T-cell (primary cell): ENCODE data around the gene CDC42SE2. TPM values are rescaled to one million over a fixed set of nuclear protein-coding genes. Genes with fewer than 3 reads are reported as not detected.

Experiments used
- ATAC-seq, 4 experiments: fragments of 200-7000 bp in 3 of 4; fragments of 150-1000 bp in 1 of 4; cut with Tn5 transposase; replicated peaks in 1 of 4; 1 replicate in 3 of 4; 2 replicates in 1 of 4; pipeline ENCODE4 v1.10.0; 2021; ENCODE audit warnings: moderate library complexity in 3 of 4, mild to moderate bottlenecking in 2 of 4, moderate number of reproducible peaks in 1 of 4
- CTCF ChIA-PET, 2 donors: fragments of 300-600 bp; sonication (Branson Sonifier 250); formaldehyde crosslinking; loops; one replicate each; lab custom pipeline; 2022; ENCODE audit warnings: antibody characterized with exemption in 2 of 2; lab: Charles Lee
- POLR2A ChIA-PET, 2 donors: fragments of 300-600 bp; sonication (Branson Sonifier 250); formaldehyde crosslinking; loops; one replicate each; lab custom pipeline; 2022; ENCODE audit warnings: antibody characterized with exemption in 2 of 2; lab: Charles Lee
- DNase-seq, 35 experiments: peaks; one replicate each; pipeline versions ENCODE4 v3.0.0 to v3.0.0-alpha.2; 2013 to 2023
- H3K27ac ChIP-seq: one replicate; pipeline ENCODE4 v1.5.1; 2013; ENCODE audit warnings: low read length
- H3K27me3 ChIP-seq, 2 experiments: replicated peaks in 1 of 2; 1 replicate in 1 of 2; 2 replicates in 1 of 2; pipeline versions ENCODE4 v1.6.1 to v1.7.0; 2013; ENCODE audit warnings: low read length in 1 of 2, mixed read lengths in 1 of 2; ENCODE audit not compliant: control insufficient read depth in 2 of 2, insufficient read depth in 2 of 2; ENCODE audit errors: extremely low read depth in 1 of 2
- H3K36me3 ChIP-seq, 2 donors: 1 replicate in 1 of 2; 2 replicates in 1 of 2; pipeline versions ENCODE4 v1.6.1 to v1.7.0; 2013; ENCODE audit warnings: low read length in 1 of 2; ENCODE audit not compliant: control insufficient read depth in 2 of 2, insufficient read depth in 1 of 2; ENCODE audit errors: extremely low read depth in 1 of 2
- H3K4me1 ChIP-seq, 2 experiments: 1 replicate in 1 of 2; 2 replicates in 1 of 2; pipeline versions ENCODE4 v1.6.1 to v1.7.0; 2013; ENCODE audit warnings: low read length in 2 of 2, mixed read lengths in 1 of 2; ENCODE audit not compliant: insufficient read depth in 2 of 2, control insufficient read depth in 1 of 2; ENCODE audit errors: extremely low read depth in 1 of 2
- H3K4me3 ChIP-seq, 2 donors: 1 replicate in 1 of 2; 2 replicates in 1 of 2; pipeline versions ENCODE4 v1.5.1 to v1.7.0; 2013; ENCODE audit warnings: mild to moderate bottlenecking in 2 of 2, low read length in 1 of 2, moderate library complexity in 1 of 2; ENCODE audit not compliant: control insufficient read depth in 1 of 2; ENCODE audit errors: extremely low read depth in 1 of 2
- H3K9me3 ChIP-seq: 2 replicates; pipeline ENCODE4 v1.7.0; 2013
- H3K27ac Mint-ChIP-seq, 2 donors: one replicate each; pipeline ENCODE4 v1.8.0; 2020 to 2021; ENCODE audit warnings: mild to moderate bottlenecking in 2 of 2, mixed read lengths in 2 of 2
- H3K27me3 Mint-ChIP-seq, 2 donors: one replicate each; pipeline ENCODE4 v1.8.0; 2021 to 2022; ENCODE audit warnings: mixed read lengths in 2 of 2
- H3K36me3 Mint-ChIP-seq: one replicate; pipeline ENCODE4 v1.8.0; 2021; ENCODE audit warnings: mixed read lengths
- H3K4me1 Mint-ChIP-seq, 3 donors: one replicate each; pipeline ENCODE4 v1.8.0; 2020 to 2022; ENCODE audit warnings: mixed read lengths in 3 of 3, mild to moderate bottlenecking in 1 of 3
- H3K4me3 Mint-ChIP-seq, 3 donors: one replicate each; pipeline ENCODE4 v1.8.0; 2020 to 2022; ENCODE audit warnings: mild to moderate bottlenecking in 3 of 3, mixed read lengths in 3 of 3, moderate library complexity in 3 of 3
- H3K9me3 Mint-ChIP-seq, 3 donors: one replicate each; pipeline ENCODE4 v1.8.0; 2020 to 2022; ENCODE audit warnings: mixed read lengths in 3 of 3
- WGBS: methylation state at CpG from one replicate; pipeline ENCODE4 v1.1.5; 2013; ENCODE audit warnings: missing lambda C conversion rate; ENCODE audit not compliant: insufficient coverage; 5-methylcytosine and 5-hydroxymethylcytosine counted together
- total RNA-seq, 35 experiments: library from RNA in 6 of 35; stranded (reverse) in 6 of 35; fragments of 120-200 nt in 1 of 35; gene quantifications; one replicate each; pipeline versions ENCODE4 v1.2.1 to v1.2.4 and lab custom pipeline; 2013 to 2026

CDC42SE2 gene
- total RNA-seq, 5 donors from 2014 or later (not counting 1 experiment from before 2014, with no cell fraction given) = 229 to 259 (median 238) TPM

GRCh38 chr5:131225282-131225974 lies 38.4 kb upstream of the CDC42SE2 start:
- H3K27me3 Mint-ChIP-seq = no peaks in the 10 kb centered on the region
- Histone ChIP-seq H3K36me3 (no peaks in the 10 kb centered on the region), H3K4me1 (peaks cover 5 to 15% of the 10 kb centered on the region in 2 experiments), H3K27ac (no peak overlapping the region), H3K27me3 (no peaks in the 10 kb centered on the region), H3K4me3 (no peak overlapping the region), H3K9me3 (no peaks in the 10 kb centered on the region)
- DNase-seq (no peak), ATAC-seq (no peak)
- POLR2A ChIA-PET = no interaction called here
- CTCF ChIA-PET = interaction anchor here in 1 of 2 donors (1.1 kb wide), 1 partner anchor 25 kb away, joined by 4 read pairs; no protein-coding TSS in a partner anchor
- no peak overlapping the region for H3K4me3 Mint-ChIP-seq
- H3K36me3 Mint-ChIP-seq = peaks cover 5% of the 10 kb centered on the region
- H3K4me1 Mint-ChIP-seq = peaks cover 6 to 27% (median 15%) of the 10 kb centered on the region in 3 donors
- no peaks in the 10 kb centered on the region for H3K9me3 Mint-ChIP-seq
- no peak overlapping the region for H3K27ac Mint-ChIP-seq
- WGBS = 100% methylated on average over 1 of the region's 4 CpGs

GRCh38 chr5:131226899-131227298 lies 37.0 kb upstream of the CDC42SE2 start:
- ATAC-seq = no peak
- Mint-ChIP-seq H3K27ac (no peak overlapping the region), H3K4me3 (no peak overlapping the region), H3K36me3 (no peaks in the 10 kb centered on the region), H3K27me3 (no peaks in the 10 kb centered on the region), H3K9me3 (no peaks in the 10 kb centered on the region), H3K4me1 (peaks cover 11 to 26% (median 14%) of the 10 kb centered on the region in 3 donors)
- H3K36me3 ChIP-seq = no peaks in the 10 kb centered on the region
- no peak overlapping the region for H3K4me3 ChIP-seq
- H3K9me3 ChIP-seq = no peaks in the 10 kb centered on the region
- DNase-seq = no peak
- WGBS = no CpG with 5 or more reads among the region's 2 CpGs
- no peak overlapping the region for H3K27ac ChIP-seq
- H3K4me1 ChIP-seq = peaks cover 5 to 16% of the 10 kb centered on the region in 2 experiments
- H3K27me3 ChIP-seq = no peaks in the 10 kb centered on the region
- POLR2A ChIA-PET = interaction anchor here in 1 of 2 donors (0.6 to 1.0 kb wide), 2 partner anchors 18 to 475 kb away, joined by 3 to 5 read pairs; no protein-coding TSS in a partner anchor
- CTCF ChIA-PET = interaction anchor here in 1 of 2 donors (0.6 kb wide), 1 partner anchor 8 kb away, joined by 3 read pairs; no protein-coding TSS in a partner anchor

- no peak overlapping the region for H3K27ac ChIP-seq
- CTCF ChIA-PET = interaction anchor here in 1 of 2 donors (0.7 kb wide), 1 partner anchor 63 kb away, joined by 3 read pairs; no protein-coding TSS in a partner anchor
- Mint-ChIP-seq H3K36me3 (no peaks in the 10 kb centered on the region), H3K27ac (no peak overlapping the region), H3K27me3 (no peaks in the 10 kb centered on the region), H3K4me1 (peaks cover 11 to 16% (median 12%) of the 10 kb centered on the region in 3 donors), H3K4me3 (no peak overlapping the region), H3K9me3 (no peaks in the 10 kb centered on the region)
- POLR2A ChIA-PET = no interaction called here
- no peak overlapping the region for H3K4me3 ChIP-seq
- no peaks in the 10 kb centered on the region for H3K36me3 ChIP-seq
- no CpG with 5 or more reads among the region's 1 CpG for WGBS
- H3K4me1 ChIP-seq = peaks cover 5 to 16% of the 10 kb centered on the region in 2 experiments
- DNase-seq = no peak
- H3K27me3 ChIP-seq = no peaks in the 10 kb centered on the region
- ATAC-seq = no peak
- no peaks in the 10 kb centered on the region for H3K9me3 ChIP-seq
These were observed 35.2 kb upstream of the CDC42SE2 start for GRCh38 chr5:131228646-131229045.

- peak overlapping the region; percentile 39 to 65 for H3K27ac Mint-ChIP-seq
These were observed 34.2 kb upstream of the CDC42SE2 start for GRCh38 chr5:131229623-131230022.

GRCh38 chr5:131230406-131230805 lies 33.4 kb upstream of the CDC42SE2 start:
- ChIA-PET CTCF (no interaction called here), POLR2A (interaction anchor here in 1 of 2 donors (1.1 kb wide), 1 partner anchor 9 kb away, joined by 3 read pairs; no protein-coding TSS in a partner anchor)
- Mint-ChIP-seq H3K27me3 (no peaks in the 10 kb centered on the region), H3K9me3 (no peaks in the 10 kb centered on the region), H3K4me3 (no peak overlapping the region), H3K27ac (peak overlapping the region in 1 of 2 donors; percentile 79), H3K36me3 (no peaks in the 10 kb centered on the region), H3K4me1 (peaks cover 11 to 16% (median 12%) of the 10 kb centered on the region in 3 donors)
- no peak for ATAC-seq
- Histone ChIP-seq H3K27ac (no peak overlapping the region), H3K27me3 (no peaks in the 10 kb centered on the region), H3K36me3 (no peaks in the 10 kb centered on the region), H3K4me3 (no peak overlapping the region), H3K4me1 (peaks cover 0 to 3% of the 10 kb centered on the region in 2 experiments), H3K9me3 (no peaks in the 10 kb centered on the region)
- no peak for DNase-seq
- WGBS = no CpG with 5 or more reads among the region's 5 CpGs

More at GRCh38 chr5:131229623-131230022, 34.2 kb upstream of the CDC42SE2 start:
- POLR2A ChIA-PET = interaction anchor here in 1 of 2 donors (1.1 kb wide), 1 partner anchor 8 kb away, joined by 3 read pairs; no protein-coding TSS in a partner anchor
- Histone ChIP-seq H3K4me3 (no peak overlapping the region), H3K27ac (no peak overlapping the region), H3K4me1 (peaks cover 0 to 7% of the 10 kb centered on the region in 2 experiments), H3K36me3 (no peaks in the 10 kb centered on the region), H3K9me3 (no peaks in the 10 kb centered on the region), H3K27me3 (no peaks in the 10 kb centered on the region)
- Mint-ChIP-seq H3K36me3 (no peaks in the 10 kb centered on the region), H3K27me3 (no peaks in the 10 kb centered on the region), H3K4me3 (no peak overlapping the region), H3K9me3 (no peaks in the 10 kb centered on the region), H3K4me1 (peaks cover 11 to 16% (median 12%) of the 10 kb centered on the region in 3 donors)
- DNase-seq = no peak
- CTCF ChIA-PET = no interaction called here
- ATAC-seq = no peak
- WGBS = no CpG with 5 or more reads among the region's 4 CpGs

GRCh38 chr5:131239686-131240085 lies 24.2 kb upstream of the CDC42SE2 start:
- H3K27ac Mint-ChIP-seq = no peak overlapping the region
- ChIA-PET CTCF (no interaction called here), POLR2A (interaction anchor here (0.6 to 1.2 kb wide), 4 partner anchors 11 to 171 kb away, joined by 3 to 4 read pairs (median 3); no protein-coding TSS in a partner anchor)
- H3K4me1 ChIP-seq = no peaks in the 10 kb centered on the region
- H3K9me3 Mint-ChIP-seq = no peaks in the 10 kb centered on the region
- no peaks in the 10 kb centered on the region for H3K36me3 ChIP-seq
- H3K4me3 ChIP-seq = no peak overlapping the region
- H3K27me3 ChIP-seq = no peaks in the 10 kb centered on the region
- H3K36me3 Mint-ChIP-seq = peaks cover 4% of the 10 kb centered on the region
- no CpG with 5 or more reads among the region's 1 CpG for WGBS
- no peak overlapping the region for H3K27ac ChIP-seq
- H3K4me1 Mint-ChIP-seq = peaks cover 0 to 7% (median 7%) of the 10 kb centered on the region in 3 donors
- H3K9me3 ChIP-seq = no peaks in the 10 kb centered on the region
- no peak for ATAC-seq
- H3K4me3 Mint-ChIP-seq = no peak overlapping the region
- no peaks in the 10 kb centered on the region for H3K27me3 Mint-ChIP-seq
- DNase-seq = no peak
